HEK293T (cell line): ENCODE measurements around the gene PITHD1.
"Not testable (repeated sequence)": the region's sequence is repeated elsewhere in the genome, so short reads cannot be mapped to it uniquely, and the experiment has no call there.

Experiments
- CTCF ChIA-PET: fragments of 350-600 bp; formaldehyde crosslinking; extraction: SDS; loops from one replicate; lab custom pipeline; 2021; ENCODE audit warnings: antibody characterized with exemption, inconsistent platforms; lab: Yijun Ruan, JAX
- POLR2A ChIA-PET: fragments of 350-600 bp; formaldehyde crosslinking; extraction: SDS; loops from one replicate; lab custom pipeline; 2020; ENCODE audit warnings: antibody characterized with exemption, inconsistent platforms; lab: Yijun Ruan, JAX
- DNase-seq: peaks from one replicate; pipeline ENCODE4 v3.0.0; 2012; ENCODE audit warnings: mixed read lengths; ENCODE audit errors: extremely low spot score
- ARNT ChIP-seq: fragments of 450-650 bp; IDR thresholded peaks from 2 replicates; pipeline ENCODE4 v1.6.1; 2017; ENCODE audit warnings: mild to moderate bottlenecking
- BHLHE40 ChIP-seq: fragments of 450-650 bp; IDR thresholded peaks from 2 replicates; pipeline ENCODE4 v1.6.1; 2016; ENCODE audit warnings: mild to moderate bottlenecking, moderate library complexity, borderline replicate concordance
- CTBP1 ChIP-seq: fragments of 450-650 bp; IDR thresholded peaks from 2 replicates; pipeline ENCODE4 v1.6.1; 2016; ENCODE audit warnings: borderline replicate concordance
- ELF4 ChIP-seq: fragments of 450-650 bp; IDR thresholded peaks from 2 replicates; pipeline ENCODE4 v1.6.1; 2017; ENCODE audit warnings: antibody characterized with exemption
- FOXA1 ChIP-seq: fragments of 450-650 bp; IDR thresholded peaks from 2 replicates; pipeline ENCODE4 v1.6.1; 2016; ENCODE audit warnings: mild to moderate bottlenecking
- FOXK2 ChIP-seq: fragments of 450-650 bp; IDR thresholded peaks from 2 replicates; pipeline ENCODE4 v1.6.1; 2016; ENCODE audit warnings: mild to moderate bottlenecking
- FOXM1 ChIP-seq: fragments of 450-650 bp; IDR thresholded peaks from 2 replicates; pipeline ENCODE4 v1.6.1; 2017; ENCODE audit warnings: mild to moderate bottlenecking, borderline replicate concordance
- HDGF ChIP-seq: fragments of 450-650 bp; IDR thresholded peaks from 2 replicates; pipeline ENCODE4 v1.6.1; 2017; ENCODE audit warnings: antibody characterized with exemption, borderline replicate concordance
- L3MBTL2 ChIP-seq: fragments of 450-650 bp; conservative IDR thresholded peaks from 2 replicates; pipeline ENCODE4 v1.6.1; 2016; ENCODE audit warnings: mild to moderate bottlenecking
- LEF1 ChIP-seq: fragments of 450-650 bp; IDR thresholded peaks from 2 replicates; pipeline ENCODE4 v1.6.1; 2017; ENCODE audit warnings: mild to moderate bottlenecking, borderline replicate concordance
- NFRKB ChIP-seq: fragments of 450-650 bp; IDR thresholded peaks from 2 replicates; pipeline ENCODE4 v1.6.1; 2016; ENCODE audit warnings: mild to moderate bottlenecking, moderate library complexity
- PKNOX1 ChIP-seq: fragments of 450-650 bp; IDR thresholded peaks from 2 replicates; pipeline ENCODE4 v1.6.1; 2016
- SP1 ChIP-seq: fragments of 450-650 bp; IDR thresholded peaks from 2 replicates; pipeline ENCODE4 v1.6.1; 2017
- SUZ12 ChIP-seq: fragments of 450-650 bp; IDR thresholded peaks from 2 replicates; pipeline ENCODE4 v1.6.1; 2016; ENCODE audit warnings: mild to moderate bottlenecking
- TARDBP ChIP-seq: fragments of 450-650 bp; IDR thresholded peaks from 2 replicates; pipeline ENCODE4 v1.6.1; 2016
- ZNF384 ChIP-seq: fragments of 450-650 bp; IDR thresholded peaks from 2 replicates; pipeline ENCODE4 v1.6.1; 2016

Gene PITHD1

GRCh38 chr1:23823767-23824166 is 45.5 kb downstream of the PITHD1 start:
- CTCF ChIA-PET: interaction anchor here (0.5 to 2.5 kb wide), 4 partner anchors 13 to 101 kb away, joined by 4 to 12 read pairs (median 5); no protein-coding TSS in a partner anchor

GRCh38 chr1:23824711-23825075 is 46.5 kb downstream of the PITHD1 start:
- DNase-seq: no peak
- TF ChIP-seq FOXA1: no peak
- no peak for TF ChIP-seq PKNOX1
- TF ChIP-seq TARDBP: no peak
- no peak for TF ChIP-seq ELF4
- TF ChIP-seq L3MBTL2: no peak
- no peak for TF ChIP-seq SP1
- TF ChIP-seq NFRKB: no peak
- TF ChIP-seq FOXM1: no peak
- TF ChIP-seq FOXK2: no peak
- TF ChIP-seq LEF1: no peak
- TF ChIP-seq ARNT: no peak
- no peak for TF ChIP-seq CTBP1
- no peak for TF ChIP-seq ZNF384
- no peak for TF ChIP-seq BHLHE40
- no peak for TF ChIP-seq HDGF
- no peak for TF ChIP-seq SUZ12
- ChIA-PET POLR2A (interaction anchor here (0.9 to 2.5 kb wide), 16 partner anchors 8 to 156 kb away, joined by 3 to 14 read pairs (median 4); partner anchors contain the start of genes GALE, PITHD1 and SRSF10), CTCF (interaction anchor here (2.5 kb wide), 1 partner anchor 14 kb away, joined by 12 read pairs; no protein-coding TSS in a partner anchor)

More at GRCh38 chr1:23823767-23824166, 45.5 kb downstream of the PITHD1 start:
- TF ChIP-seq ELF4 (no peak), FOXK2 (no peak), NFRKB (no peak), TARDBP (no peak), HDGF (no peak), SUZ12 (no peak), CTBP1 (no peak), FOXA1 (no peak), BHLHE40 (no peak), PKNOX1 (no peak), ARNT (no peak), L3MBTL2 (no peak), SP1 (no peak), LEF1 (no peak), FOXM1 (no peak)
- no peak for DNase-seq
- POLR2A ChIA-PET: interaction anchor here (1.2 to 2.5 kb wide), 4 partner anchors 10 to 34 kb away, joined by 4 to 14 read pairs (median 13); partner anchors contain the start of gene GALE

GRCh38 chr1:23825076-23825761 is 47.0 kb downstream of the PITHD1 start, which contains the start of gene HMGCL:
Gene HMGCL (minus strand): TSS chr1:23825429. CDS start chr1:23825415, 14 bp downstream.
- TF ChIP-seq L3MBTL2: no peak
- TF ChIP-seq FOXM1: no peak
- no peak for TF ChIP-seq ZNF384
- TF ChIP-seq BHLHE40: no peak
- TF ChIP-seq LEF1: no peak
- TF ChIP-seq TARDBP: no peak
- no peak for TF ChIP-seq SP1
- TF ChIP-seq FOXA1: no peak
- TF ChIP-seq CTBP1: no peak
- TF ChIP-seq HDGF: no peak
- TF ChIP-seq NFRKB: 0 out of 2 replicates have a peak, but pooled peaks have one; percentile 16
- no peak for TF ChIP-seq PKNOX1
- peak; percentile 47 for TF ChIP-seq ELF4
- DNase-seq: peak; percentile 94
- ChIA-PET CTCF (interaction anchor here (0.6 to 2.5 kb wide), 2 partner anchors 15 to 88 kb away, joined by 4 to 12 read pairs; no protein-coding TSS in a partner anchor), POLR2A (interaction anchor here (0.6 to 2.5 kb wide), 18 partner anchors 9 to 272 kb away, joined by 3 to 14 read pairs (median 4); partner anchors contain the start of genes GALE, PITHD1 and SRSF10)

- ChIA-PET POLR2A (interaction anchor here (0.6 to 2.5 kb wide), 15 partner anchors 8 to 273 kb away, joined by 3 to 14 read pairs (median 3); partner anchors contain the start of genes GALE and SRSF10), CTCF (interaction anchor here (0.6 kb wide), 1 partner anchor 88 kb away, joined by 4 read pairs; no protein-coding TSS in a partner anchor)
- DNase-seq: no peak
- TF ChIP-seq ZNF384 (peak; percentile 87), TARDBP (no peak)
Measured at GRCh38 chr1:23825762-23826522, 47.7 kb downstream of the PITHD1 start.

- CTCF ChIA-PET, POLR2A ChIA-PET, DNase-seq: not testable (repeated sequence)
Measured at GRCh38 chr1:23826590-23826989, 48.4 kb downstream of the PITHD1 start.
